OCI-LY7 (cell line): ENCODE results near the gene LRIG1. TPM values are rescaled to one million over a fixed set of nuclear protein-coding genes. Genes with fewer than 3 reads are reported as not detected.
A peak's percentile ranks its signal among the peaks of the same experiment; 100 is the strongest.

Experiments used
- BruUV-seq: library from RNA; stranded (reverse); fragments of 400-500 nt; replicated peaks from 2 replicates; lab custom pipeline; 2021; lab: Mats Ljungman, UMichigan
- CTCF ChIA-PET: fragments of 300-600 bp; sonication (Branson Sonifier 250); formaldehyde crosslinking; loops from one replicate; lab custom pipeline; 2022; ENCODE audit warnings: antibody characterized with exemption; ENCODE audit not compliant: unreplicated experiment; lab: Charles Lee
- POLR2A ChIA-PET: fragments of 300-600 bp; sonication (Branson Sonifier 250); formaldehyde crosslinking; loops from one replicate; lab custom pipeline; 2022; ENCODE audit warnings: antibody characterized with exemption; lab: Charles Lee
- DNase-seq: peaks from one replicate; pipeline ENCODE4 v3.0.0-alpha.2; 2015; ENCODE audit warnings: low spot score
- H2AFZ ChIP-seq: fragments of 200-600 bp; sonication (generic), shearing (Covaris generic); 2 replicates; pipeline ENCODE4 v1.6.1; 2014; ENCODE audit warnings: mild to moderate bottlenecking, antibody characterized with exemption, low read length, moderate library complexity
- H3K27ac ChIP-seq: fragments of 200-600 bp; sonication (generic); 2 replicates; pipeline ENCODE4 v1.5.1; 2014; ENCODE audit warnings: mixed run types, low read depth, mild to moderate bottlenecking, moderate library complexity, low read length, inconsistent platforms; ENCODE audit not compliant: poor library complexity, severe bottlenecking
- H3K36me3 ChIP-seq: fragments of 200-600 bp; sonication (generic); 2 replicates; pipeline ENCODE4 v1.6.1; 2014; ENCODE audit warnings: mild to moderate bottlenecking, antibody characterized with exemption, low read length, moderate library complexity, mixed read lengths; ENCODE audit not compliant: insufficient read depth
- H3K4me1 ChIP-seq: fragments of 200-600 bp; sonication (generic); 2 replicates; pipeline ENCODE4 v1.5.1; 2014; ENCODE audit warnings: mild to moderate bottlenecking, low read length; ENCODE audit not compliant: insufficient read depth, poor library complexity, severe bottlenecking
- H3K4me2 ChIP-seq: fragments of 200-600 bp; sonication (generic); 2 replicates; pipeline ENCODE4 v1.6.1; 2014; ENCODE audit warnings: mild to moderate bottlenecking, low read length
- H3K4me3 ChIP-seq: fragments of 200-600 bp; sonication (generic); 2 replicates; pipeline ENCODE4 v1.5.1; 2014; ENCODE audit warnings: mild to moderate bottlenecking, low read depth, low read length; ENCODE audit not compliant: poor library complexity, severe bottlenecking
- H3K79me2 ChIP-seq: fragments of 200-600 bp; sonication (generic); 2 replicates; pipeline ENCODE4 v1.6.1; 2016; ENCODE audit warnings: low read depth, mild to moderate bottlenecking, low read length, moderate library complexity, mixed read lengths; ENCODE audit not compliant: insufficient read depth
- H3K9me2 ChIP-seq: fragments of 200-600 bp; sonication (generic); 2 replicates; pipeline ENCODE4 v1.6.1; 2016; ENCODE audit warnings: mild to moderate bottlenecking, low read length, mixed read lengths; ENCODE audit not compliant: insufficient read depth
- H3K9me3 ChIP-seq: fragments of 200-600 bp; sonication (generic); 2 replicates; pipeline ENCODE4 v1.6.1; 2014; ENCODE audit warnings: mild to moderate bottlenecking, mixed run types, low read length, mixed read lengths
- H4K20me1 ChIP-seq: fragments of 200-600 bp; sonication (generic); 2 replicates; pipeline ENCODE4 v1.6.1; 2014; ENCODE audit warnings: mild to moderate bottlenecking, antibody characterized with exemption, low read length, moderate library complexity, mixed read lengths; ENCODE audit not compliant: insufficient read depth
- CTCF ChIP-seq: fragments of 200-600 bp; sonication (generic); conservative IDR thresholded peaks from 2 replicates; pipeline ENCODE4 v1.5.1; 2014; ENCODE audit warnings: mild to moderate bottlenecking, antibody characterized with exemption, low read length, moderate library complexity, mixed read lengths
- EZH2phosphoT487 ChIP-seq: fragments of 200-600 bp; sonication (generic); IDR thresholded peaks from 2 replicates; pipeline ENCODE4 v1.6.1; 2018; ENCODE audit warnings: low read depth, borderline replicate concordance, mild to moderate bottlenecking, mixed run types, antibody characterized with exemption, low read length, moderate library complexity, mixed read lengths
- intact Hi-C: fragments of 100-400 bp; cut with micrococcal nuclease; formaldehyde crosslinking; loops from one replicate; pipeline ENCODE4 v1.10.0; 2022; ENCODE audit not compliant: unreplicated experiment
- total RNA-seq, 2 experiments: library from RNA; depleted of rRNA in 1 of 2; stranded (reverse); fragments of >200 nt in 1 of 2; shearing (Covaris generic) in 1 of 2; gene quantifications; 2 replicates each; pipeline ENCODE4 v1.2.3, GENCODE V29; 2014 to 2022

The LRIG1 gene
- total RNA-seq, 2 experiments from 2014 or later, result 84.2 to 115 TPM

DNA sequence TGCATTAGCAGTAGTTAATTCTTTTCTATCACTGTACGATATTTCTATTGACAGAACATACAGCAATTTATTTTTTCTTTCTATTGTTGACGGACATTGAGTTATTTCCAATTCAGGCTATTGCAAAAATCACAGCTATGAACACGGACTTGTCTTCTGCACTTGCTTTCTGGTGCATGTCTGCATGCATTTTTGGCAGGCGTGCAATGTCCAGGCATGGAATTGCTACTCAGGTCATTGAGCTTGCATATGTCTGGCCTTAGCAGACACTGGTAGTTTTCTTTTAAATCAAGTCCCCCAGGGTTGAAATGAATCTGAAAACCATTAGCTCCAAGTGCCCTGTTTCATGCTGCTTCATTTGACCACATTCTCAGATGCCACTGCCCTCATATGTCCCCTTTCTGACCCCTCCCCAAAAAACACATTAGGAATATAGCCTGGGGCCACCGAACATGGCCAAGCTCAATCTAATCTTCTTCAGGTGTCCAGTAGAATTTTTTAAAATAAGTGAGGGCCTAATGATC, 72.8 kb downstream of the LRIG1 start:
- Histone ChIP-seq H3K4me3 (no peak overlapping the region), H3K4me1 (no peaks in the 10 kb centered on the region), H3K4me2 (no peak overlapping the region), H3K9me2 (no peaks in the 10 kb centered on the region), H3K79me2 (peaks cover 96% of the 10 kb centered on the region), H2AFZ (no peak overlapping the region), H4K20me1 (peaks cover 6% of the 10 kb centered on the region; the same call in 1 of the 2 replicates), H3K36me3 (peaks cover 99% of the 10 kb centered on the region), H3K9me3 (peaks cover 20% of the 10 kb centered on the region; the same call in 1 of the 2 replicates), H3K27ac (no peak overlapping the region)
- CTCF ChIA-PET, result no interaction called here
- BruUV-seq, result TSS peak; percentile 30
- no peak for DNase-seq
- intact Hi-C loops, result no loop called here
- POLR2A ChIA-PET, result interaction anchor here (0.6 to 1.3 kb wide), 2 partner anchors 9 to 254 kb away, joined by 3 read pairs; no protein-coding TSS in a partner anchor
- TF ChIP-seq CTCF (no peak), EZH2phosphoT487 (no peak)

- Histone ChIP-seq H4K20me1 (peaks cover 6% of the 10 kb centered on the region; the same call in 1 of the 2 replicates), H3K4me1 (no peaks in the 10 kb centered on the region), H2AFZ (no peak overlapping the region), H3K9me3 (peaks cover 24% of the 10 kb centered on the region; the same call in 1 of the 2 replicates), H3K79me2 (peaks cover 96% of the 10 kb centered on the region), H3K36me3 (peaks cover 99% of the 10 kb centered on the region), H3K27ac (no peak overlapping the region), H3K9me2 (no peaks in the 10 kb centered on the region), H3K4me3 (no peak overlapping the region), H3K4me2 (no peak overlapping the region)
- ChIA-PET CTCF (no interaction called here), POLR2A (no interaction called here)
- no peak for TF ChIP-seq CTCF
- no peak for TF ChIP-seq EZH2phosphoT487
- DNase-seq, result no peak
- no TSS peak for BruUV-seq
- intact Hi-C loops, result no loop called here
These were observed 73.5 kb downstream of the LRIG1 start for GRCh38 chr3:66427352-66427751.

DNA sequence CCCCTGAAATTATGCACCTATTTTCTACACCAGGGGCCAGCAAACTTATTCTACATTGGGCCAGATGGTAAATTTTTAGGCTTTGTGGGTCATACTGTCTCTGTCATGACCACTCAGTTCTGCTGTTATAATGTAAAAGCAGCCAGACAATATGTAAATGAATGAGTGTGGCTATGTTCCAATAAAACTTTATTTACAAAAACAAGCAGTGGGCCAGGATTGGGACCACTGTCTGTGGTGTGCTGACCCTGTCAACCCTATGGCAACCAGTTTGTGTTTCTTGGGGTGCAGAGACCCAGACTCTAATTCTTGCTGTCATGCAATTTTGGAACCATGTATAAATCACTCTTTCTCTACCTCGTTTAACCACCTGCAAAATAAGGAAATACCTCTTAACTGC, 74.7 kb downstream of the LRIG1 start:
- H2AFZ ChIP-seq, result no peak overlapping the region
- peaks cover 37% of the 10 kb centered on the region; the same call in 1 of the 2 replicates for H3K9me3 ChIP-seq
- peaks cover 6% of the 10 kb centered on the region; the same call in 1 of the 2 replicates for H4K20me1 ChIP-seq
- DNase-seq, result no peak
- POLR2A ChIA-PET, result interaction anchor here (1.0 kb wide), 2 partner anchors 13 to 65 kb away, joined by 3 to 4 read pairs; no protein-coding TSS in a partner anchor
- H3K27ac ChIP-seq, result no peak overlapping the region
- H3K79me2 ChIP-seq, result peaks cover 92% of the 10 kb centered on the region
- no peak overlapping the region for H3K4me2 ChIP-seq
- TF ChIP-seq CTCF (no peak), EZH2phosphoT487 (no peak)
- H3K36me3 ChIP-seq, result peaks cover 99% of the 10 kb centered on the region
- H3K9me2 ChIP-seq, result no peaks in the 10 kb centered on the region
- H3K4me3 ChIP-seq, result no peak overlapping the region
- no TSS peak for BruUV-seq
- CTCF ChIA-PET, result no interaction called here
- no peaks in the 10 kb centered on the region for H3K4me1 ChIP-seq
- intact Hi-C loops, result no loop called here
